Peyer's patch (tissue), 4 donors: ENCODE results near the gene GUCY2D.

Source experiments
- POLR2A ChIP-seq, 2 donors: fragments of 450-650 bp; IDR thresholded peaks; one replicate each; pipeline ENCODE4 v1.5.1; 2017; ENCODE audit warnings: antibody characterized with exemption in 2 of 2, mild to moderate bottlenecking in 2 of 2, moderate library complexity in 2 of 2
- TF ChIP-seq, protein P1 (sequence below), 6 experiments: fragments of 450-650 bp in 4 of 6; fragments of 200-600 bp in 2 of 6; sonication (generic) in 1 of 6; IDR thresholded peaks; one replicate each; pipeline ENCODE4 v1.5.1; 2017 to 2019; ENCODE audit warnings: antibody characterized with exemption in 6 of 6, mild to moderate bottlenecking in 3 of 6, moderate library complexity in 1 of 6

DNA sequence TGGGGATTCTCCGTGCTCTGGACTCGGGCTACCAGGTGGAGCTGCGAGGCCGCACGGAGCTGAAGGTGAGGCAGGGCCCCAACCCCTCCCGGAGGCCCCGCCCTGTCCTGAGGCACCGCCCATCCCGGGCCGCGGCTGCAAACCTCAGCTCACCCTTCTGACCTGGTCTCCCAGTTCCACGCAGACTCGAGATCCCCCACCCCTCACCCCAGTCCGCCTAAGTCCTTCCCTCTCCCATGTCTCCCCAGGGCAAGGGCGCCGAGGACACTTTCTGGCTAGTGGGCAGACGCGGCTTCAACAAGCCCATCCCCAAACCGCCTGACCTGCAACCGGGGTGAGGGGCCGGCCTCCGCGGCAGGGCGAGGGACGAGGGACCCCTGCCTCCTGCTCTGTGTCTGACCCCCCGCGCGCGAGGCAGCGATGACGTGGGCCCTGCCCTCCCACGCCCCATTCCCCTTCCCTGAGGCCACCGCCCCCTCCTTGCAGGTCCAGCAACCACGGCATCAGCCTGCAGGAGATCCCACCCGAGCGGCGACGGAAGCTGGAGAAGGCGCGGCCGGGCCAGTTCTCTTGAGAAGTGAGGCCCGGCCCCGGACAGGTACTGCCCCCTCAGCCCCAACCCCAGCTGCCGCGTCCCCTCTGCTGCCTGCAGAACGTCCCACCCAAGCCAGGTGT is 13.7 kb downstream of the GUCY2D start:
- TF ChIP-seq, protein P1, sequence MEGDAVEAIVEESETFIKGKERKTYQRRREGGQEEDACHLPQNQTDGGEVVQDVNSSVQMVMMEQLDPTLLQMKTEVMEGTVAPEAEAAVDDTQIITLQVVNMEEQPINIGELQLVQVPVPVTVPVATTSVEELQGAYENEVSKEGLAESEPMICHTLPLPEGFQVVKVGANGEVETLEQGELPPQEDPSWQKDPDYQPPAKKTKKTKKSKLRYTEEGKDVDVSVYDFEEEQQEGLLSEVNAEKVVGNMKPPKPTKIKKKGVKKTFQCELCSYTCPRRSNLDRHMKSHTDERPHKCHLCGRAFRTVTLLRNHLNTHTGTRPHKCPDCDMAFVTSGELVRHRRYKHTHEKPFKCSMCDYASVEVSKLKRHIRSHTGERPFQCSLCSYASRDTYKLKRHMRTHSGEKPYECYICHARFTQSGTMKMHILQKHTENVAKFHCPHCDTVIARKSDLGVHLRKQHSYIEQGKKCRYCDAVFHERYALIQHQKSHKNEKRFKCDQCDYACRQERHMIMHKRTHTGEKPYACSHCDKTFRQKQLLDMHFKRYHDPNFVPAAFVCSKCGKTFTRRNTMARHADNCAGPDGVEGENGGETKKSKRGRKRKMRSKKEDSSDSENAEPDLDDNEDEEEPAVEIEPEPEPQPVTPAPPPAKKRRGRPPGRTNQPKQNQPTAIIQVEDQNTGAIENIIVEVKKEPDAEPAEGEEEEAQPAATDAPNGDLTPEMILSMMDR (IDR thresholded peaks at IDR 0.05) = no peak
- TF ChIP-seq POLR2A (IDR thresholded peaks at IDR 0.05) = no peak
